GM23338 (cell line): Measurements from ENCODE around the gene DAZAP1. TPM values are rescaled to one million over a fixed set of nuclear protein-coding genes. Genes with fewer than 3 reads are reported as not detected.

ENCODE experiments used
- ATAC-seq: fragments of 200-7000 bp; cut with Tn5 transposase; 3 replicates; pipeline ENCODE4 v1.9.1; 2020
- DNase-seq: peaks from one replicate; pipeline ENCODE4 v3.0.0-alpha.2; 2015; ENCODE audit warnings: low spot score
- H2AFZ ChIP-seq: fragments of 200-600 bp; sonication (generic); 2 replicates; pipeline ENCODE4 v1.8.0; 2016; ENCODE audit warnings: antibody characterized with exemption, mild to moderate bottlenecking, moderate library complexity
- H3F3A ChIP-seq: fragments of 200-600 bp; sonication (generic); replicated peaks from 2 replicates; pipeline ENCODE4 v1.8.0; 2017; ENCODE audit warnings: antibody characterized with exemption, mixed run types, low read depth
- H3K27ac ChIP-seq: fragments of 200-600 bp; sonication (generic); 2 replicates; pipeline ENCODE4 v1.6.1; 2016; ENCODE audit warnings: low read depth
- H3K27me3 ChIP-seq: fragments of 200-600 bp; sonication (generic); 2 replicates; pipeline ENCODE4 v1.8.0; 2016; ENCODE audit warnings: mild to moderate bottlenecking, mixed run types, moderate library complexity; ENCODE audit not compliant: insufficient read depth
- H3K36me3 ChIP-seq: fragments of 200-600 bp; sonication (generic); 2 replicates; pipeline ENCODE4 v1.8.0; 2016; ENCODE audit warnings: mild to moderate bottlenecking; ENCODE audit not compliant: insufficient read depth
- H3K4me1 ChIP-seq: fragments of 200-600 bp; sonication (generic); 2 replicates; pipeline ENCODE4 v1.8.0; 2016; ENCODE audit warnings: mild to moderate bottlenecking, moderate library complexity; ENCODE audit not compliant: insufficient read depth
- H3K4me2 ChIP-seq: fragments of 200-600 bp; sonication (generic); 2 replicates; pipeline ENCODE4 v1.7.1; 2017; ENCODE audit warnings: mixed run types
- H3K4me3 ChIP-seq: fragments of 200-600 bp; sonication (generic); 2 replicates; pipeline ENCODE4 v1.6.1; 2016; ENCODE audit warnings: mixed run types
- H3K79me2 ChIP-seq: fragments of 200-600 bp; sonication (generic); replicated peaks from 2 replicates; pipeline ENCODE4 v1.8.0; 2017; ENCODE audit warnings: mild to moderate bottlenecking; ENCODE audit not compliant: insufficient read depth
- H3K9me2 ChIP-seq: fragments of 200-600 bp; sonication (generic); 2 replicates; pipeline ENCODE4 v1.8.0; 2017; ENCODE audit not compliant: insufficient read depth
- H4K20me1 ChIP-seq: fragments of 200-600 bp; sonication (generic); replicated peaks from 2 replicates; pipeline ENCODE4 v1.8.0; 2017; ENCODE audit warnings: mild to moderate bottlenecking; ENCODE audit not compliant: insufficient read depth
- H3K27ac Mint-ChIP-seq: 2 replicates; pipeline ENCODE4 v1.8.0; 2020; ENCODE audit warnings: inconsistent platforms, mild to moderate bottlenecking, moderate library complexity, mixed read lengths
- H3K27me3 Mint-ChIP-seq: 3 replicates; pipeline ENCODE4 v1.8.0; 2022; ENCODE audit warnings: low read depth, mild to moderate bottlenecking, moderate library complexity, mixed read lengths, inconsistent platforms; ENCODE audit not compliant: insufficient read depth, poor library complexity
- H3K36me3 Mint-ChIP-seq: 3 replicates; pipeline ENCODE4 v1.8.0; 2021; ENCODE audit warnings: low read depth, mild to moderate bottlenecking, inconsistent platforms, moderate library complexity, mixed read lengths
- H3K4me1 Mint-ChIP-seq: 3 replicates; pipeline ENCODE4 v1.8.0; 2020; ENCODE audit warnings: mild to moderate bottlenecking, inconsistent platforms, mixed read lengths
- H3K4me3 Mint-ChIP-seq: 3 replicates; pipeline ENCODE4 v1.8.0; 2021; ENCODE audit warnings: moderate library complexity, mild to moderate bottlenecking, inconsistent platforms, mixed read lengths
- H3K9me3 Mint-ChIP-seq: 3 replicates; pipeline ENCODE4 v1.8.0; 2020; ENCODE audit warnings: moderate library complexity, mild to moderate bottlenecking, inconsistent platforms, mixed read lengths
- CTCF ChIP-seq, 2 experiments: fragments of 200-600 bp in 1 of 2; sonication (generic) in 1 of 2; conservative IDR thresholded peaks; 2 replicates each; pipeline versions ENCODE4 v1.5.1 to v1.6.1; 2016 to 2017; ENCODE audit warnings: antibody characterized with exemption in 2 of 2, low read depth in 2 of 2, mild to moderate bottlenecking in 2 of 2, moderate library complexity in 1 of 2
- EZH2 ChIP-seq: fragments of 200-600 bp; sonication (generic); IDR thresholded peaks from one replicate; pipeline ENCODE4 v1.8.0; 2017; ENCODE audit warnings: antibody characterized with exemption, mild to moderate bottlenecking, low read depth; ENCODE audit not compliant: unreplicated experiment
- JUNB ChIP-seq: IDR thresholded peaks from one replicate; pipeline ENCODE4 v1.6.1; 2016; ENCODE audit warnings: antibody characterized with exemption; ENCODE audit not compliant: unreplicated experiment
- REST ChIP-seq: IDR thresholded peaks from one replicate; pipeline ENCODE4 v1.6.1; 2018; ENCODE audit warnings: antibody characterized with exemption; ENCODE audit not compliant: unreplicated experiment
- long read RNA-seq: library from polyadenylated mRNA; unstranded; transcript quantifications from one replicate; pipeline ENCODE4 v2.0.0, GENCODE V29; 2020; ENCODE audit not compliant: unreplicated experiment
- polyA plus RNA-seq: library from polyadenylated mRNA; unstranded; fragments of >200 nt; fragmentation: Nextera tagmentation; extraction: Ambion mirVana; gene quantifications from 2 replicates; pipeline ENCODE4 v1.2.1, GENCODE V29; 2016
- total RNA-seq: library from RNA; depleted of rRNA; stranded (reverse); fragments of >200 nt; shearing (Covaris generic); gene quantifications from 2 replicates; pipeline ENCODE4 v1.2.3, GENCODE V29; 2014; rRNA removed

Gene DAZAP1
- total RNA-seq (180 and 194 TPM in 2 replicates), polyA plus RNA-seq (44.1 and 48.1 TPM in 2 replicates)
- long read RNA-seq, transcript DAZAP1-201 (12 exons, 2,160 nt), result major isoform, 5 of 12 reads
- long read RNA-seq, partial matches to known transcripts, result 3 of 12 reads
- long read RNA-seq, other reads (novel, unspliced or antisense), result 0 of 12 reads

- Histone ChIP-seq H3K9me2 (no peaks in the 10 kb centered on the region), H3K36me3 (no peaks in the 10 kb centered on the region), H3K27me3 (no peaks in the 10 kb centered on the region), H2AFZ (peak within 1 kb of the TSS; percentile 33; the same call in 1 of the 2 replicates), H4K20me1 (peaks cover 42% of the 10 kb centered on the region), H3K4me1 (peaks cover 10% of the 10 kb centered on the region; the same call in 1 of the 2 replicates), H3K79me2 (peaks cover 49% of the 10 kb centered on the region), H3K4me2 (peak within 1 kb of the TSS; percentile 96), H3K4me3 (peak within 1 kb of the TSS; percentile 96), H3F3A (peaks cover 6% of the 10 kb centered on the region; the same call in 1 of the 2 replicates), H3K27ac (peak within 1 kb of the TSS; percentile 59; the same call in 1 of the 2 replicates)
- Mint-ChIP-seq H3K27ac (peak within 1 kb of the TSS; percentile 82; the same call in 1 of the 2 replicates), H3K4me1 (peaks cover 40% of the 10 kb centered on the region), H3K4me3 (peak within 1 kb of the TSS; percentile 95), H3K36me3 (peaks cover 25% of the 10 kb centered on the region), H3K27me3 (peaks cover 23% of the 10 kb centered on the region), H3K9me3 (no peaks in the 10 kb centered on the region)
- DNase-seq (no peak), ATAC-seq (no peak)
- TF ChIP-seq JUNB (no peak), EZH2 (no peak), CTCF (conservative IDR thresholded peaks at IDR 0.05; ENCODE audit: low read depth in 2 of 2) (no peak), REST (no peak)
Observed at GRCh38 chr19:1407528-1408299, at the start of gene DAZAP1. DAZAP1 (plus strand) TSS chr19:1407586; CDS start chr19:1407774, 188 bp downstream.

- H3K27me3 Mint-ChIP-seq, result peaks cover 11% of the 10 kb centered on the region
- no peak for DNase-seq
- peaks cover 44% of the 10 kb centered on the region for H4K20me1 ChIP-seq
- no peak overlapping the region for H2AFZ ChIP-seq
- 0 out of 2 replicates have a peak overlapping the region, but pooled peaks have one; percentile 6 for H3K27ac ChIP-seq
- peaks cover 36% of the 10 kb centered on the region for H3K36me3 ChIP-seq
- no peak for TF ChIP-seq EZH2
- H3K9me3 Mint-ChIP-seq, result no peaks in the 10 kb centered on the region
- H3F3A ChIP-seq, result peaks cover 44% of the 10 kb centered on the region
- H3K4me3 Mint-ChIP-seq, result no peak overlapping the region; the same call in 2 of the 3 replicates
- H3K4me3 ChIP-seq, result no peak overlapping the region
- no peak overlapping the region for H3K4me2 ChIP-seq
- peaks cover 37% of the 10 kb centered on the region for H3K4me1 ChIP-seq
- H3K9me2 ChIP-seq, result no peaks in the 10 kb centered on the region
- H3K27me3 ChIP-seq, result no peaks in the 10 kb centered on the region
- peak overlapping the region; percentile 58; the same call in 1 of the 2 replicates for H3K27ac Mint-ChIP-seq
- H3K36me3 Mint-ChIP-seq, result peaks cover 83% of the 10 kb centered on the region
- no peak for ATAC-seq
- peaks cover 48% of the 10 kb centered on the region for H3K4me1 Mint-ChIP-seq
- H3K79me2 ChIP-seq, result peaks cover 57% of the 10 kb centered on the region
Observed at GRCh38 chr19:1360126-1360817, 47.1 kb upstream of the DAZAP1 start.
